ENCODE data around the gene POU2AF2.

Gene POU2AF2

GRCh38 chr11:111331711-111332479 lies 86.4 kb downstream of the POU2AF2 start:
- DNase-seq (ENCODE audit: low read depth), result no peak

GRCh38 chr11:111334532-111335502 lies 89.3 kb downstream of the POU2AF2 start:
- DNase-seq (ENCODE audit: low read depth), result no peak

GRCh38 chr11:111335549-111335948 lies 90.0 kb downstream of the POU2AF2 start:
- DNase-seq (ENCODE audit: low read depth), result no peak

Measured in activated gamma-delta T cell treated with anti-CD3 and anti-CD28 coated beads, Interleukin-2, amount 50 U/mL, for 16 hours (primary cell).